ENCODE results near the gene CILP2.

The CILP2 gene

DNA sequence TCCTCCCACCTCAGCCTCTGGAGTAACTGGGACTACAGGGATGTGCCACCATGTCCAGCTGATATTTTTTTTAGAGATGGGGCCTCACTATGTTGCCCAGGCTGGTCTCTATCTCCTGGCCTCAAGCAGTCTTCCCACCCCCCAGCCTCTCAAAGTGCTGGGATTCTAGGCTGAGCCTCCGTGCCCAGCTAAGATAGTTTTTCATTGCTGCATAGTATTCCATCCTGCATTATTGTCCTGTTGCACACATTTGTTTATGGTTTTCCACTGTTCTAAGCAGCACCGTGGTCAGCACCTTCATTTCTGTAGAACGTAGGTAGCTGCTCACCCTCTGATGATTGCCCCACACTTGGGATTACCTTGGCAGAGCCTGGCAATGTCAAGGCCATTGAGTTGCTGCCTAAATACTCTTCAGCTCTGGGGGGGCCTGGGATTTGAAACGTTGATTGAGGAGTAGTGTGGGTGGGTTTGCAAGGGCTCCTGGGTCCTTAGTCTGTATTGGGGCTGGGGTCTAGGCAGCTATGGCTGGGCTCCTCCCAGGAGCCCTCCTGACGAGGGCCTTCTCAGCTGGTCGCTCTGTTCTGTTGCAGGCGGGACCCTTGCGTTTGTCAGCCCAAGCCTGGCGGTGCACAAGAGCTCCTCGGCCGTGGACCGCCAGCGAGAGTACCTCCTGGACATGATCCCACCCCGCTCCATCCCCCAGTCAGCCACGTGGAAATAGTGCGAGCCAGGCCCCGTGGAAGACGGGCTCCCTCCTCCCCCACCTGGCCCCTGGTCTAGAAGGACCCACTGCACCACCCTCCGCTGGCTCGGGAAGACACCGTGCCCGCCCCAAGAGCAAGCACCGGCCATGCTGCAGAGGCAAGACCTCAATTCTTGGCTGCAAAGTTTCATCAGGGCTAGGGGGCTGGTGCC is 33.1 kb upstream of the CILP2 start:
- DNase-seq (ENCODE audit: low spot score), result no peak

- DNase-seq (ENCODE audit: low spot score), result no peak
Measured at GRCh38 chr19:19505669-19506326, 32.3 kb upstream of the CILP2 start.

GRCh38 chr19:19506592-19506991 is 31.5 kb upstream of the CILP2 start:
- DNase-seq (ENCODE audit: low spot score), result no peak

DNA sequence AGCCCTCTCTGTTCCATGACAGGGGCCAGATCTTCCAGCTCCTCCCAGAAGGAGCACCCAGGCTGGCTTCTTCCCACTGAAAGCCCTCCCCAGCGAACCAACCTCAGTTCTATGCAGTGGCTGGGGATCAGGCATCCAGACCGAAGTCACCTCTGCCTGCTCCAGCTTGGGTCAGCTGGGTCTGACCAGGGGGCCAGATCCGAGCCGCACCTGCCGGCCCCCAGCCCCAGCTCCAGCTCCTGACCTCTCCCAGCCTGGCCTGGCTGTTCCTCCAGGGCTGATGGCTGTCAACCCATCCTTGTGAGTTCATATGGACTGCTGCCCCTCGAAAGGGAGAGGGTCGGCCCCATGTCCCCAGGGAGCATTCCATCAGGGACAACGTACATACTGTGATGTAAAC is 30.7 kb upstream of the CILP2 start:
- no peak for DNase-seq (ENCODE audit: low spot score)

DNA sequence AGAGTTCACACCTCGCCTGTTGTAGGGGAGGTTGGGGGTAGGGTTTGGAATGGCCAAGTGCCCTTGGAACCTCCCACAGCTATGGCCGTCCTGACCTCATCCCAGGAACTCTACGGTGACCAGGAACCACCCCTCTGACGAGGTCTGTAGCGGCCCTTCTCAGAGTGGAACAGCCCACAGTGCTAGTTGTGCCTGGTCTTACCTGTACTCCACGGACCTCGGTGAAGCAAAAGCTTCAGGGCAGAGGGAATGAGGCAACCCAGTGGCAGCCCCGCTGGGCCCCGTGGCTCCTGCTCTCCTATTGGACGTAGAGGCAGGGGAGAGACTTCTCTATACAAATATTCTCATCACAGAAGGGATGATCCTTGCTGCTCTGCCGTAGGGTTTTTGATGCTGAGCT is 29.8 kb upstream of the CILP2 start:
- DNase-seq (ENCODE audit: low spot score), result no peak

DNA sequence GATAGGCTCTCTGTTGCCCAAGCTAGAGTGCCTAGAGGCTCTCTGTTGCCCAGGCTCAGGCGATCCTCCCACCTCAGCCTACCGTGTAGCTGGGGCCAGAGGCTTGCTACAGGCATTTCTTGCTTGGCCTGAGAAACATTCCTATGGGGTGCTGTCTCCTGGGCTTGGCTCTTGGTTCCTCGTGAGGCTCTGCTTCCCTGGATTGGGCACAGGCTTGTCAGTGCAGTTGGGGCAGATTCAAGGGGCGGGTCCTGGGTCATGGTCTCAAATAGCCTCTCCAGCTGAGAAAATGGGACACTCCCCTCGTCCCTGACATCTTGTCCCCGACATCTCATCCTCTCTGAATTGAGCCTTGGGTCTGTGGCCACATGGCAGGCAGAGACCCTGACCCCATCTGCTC is 27.6 kb upstream of the CILP2 start:
- no peak for DNase-seq (ENCODE audit: low spot score)

- DNase-seq (ENCODE audit: low spot score), result no peak
Measured at GRCh38 chr19:19513682-19514081, 24.4 kb upstream of the CILP2 start.

DNA sequence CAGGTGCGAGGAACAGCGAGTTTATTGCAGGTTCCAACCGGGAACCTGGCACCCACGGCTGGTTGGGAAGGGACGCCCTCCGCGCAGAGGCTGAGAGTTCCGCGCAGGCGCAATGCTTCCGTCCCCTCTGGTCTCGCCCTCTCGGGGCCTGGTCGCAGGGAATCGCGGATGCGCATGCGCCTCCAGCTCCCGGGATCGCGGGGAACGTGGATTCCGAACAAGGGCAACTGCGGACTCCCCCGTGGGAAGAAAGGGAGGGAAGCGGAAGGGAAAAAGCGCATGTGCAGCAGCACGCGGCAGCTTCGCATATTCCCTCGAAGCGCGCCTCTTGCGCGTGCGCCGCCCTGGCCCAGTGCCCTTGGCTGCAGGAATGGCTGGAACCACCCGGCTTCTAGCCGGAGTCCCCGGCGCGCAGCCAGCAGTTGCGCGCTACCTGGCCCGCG is 23.8 kb upstream of the CILP2 start:
- DNase-seq (ENCODE audit: low spot score), result no peak

GRCh38 chr19:19514881-19515641 is 23.0 kb upstream of the CILP2 start, which contains the start of gene TSSK6:
TSS of gene TSSK6 (minus strand) at chr19:19515548. CDS start at chr19:19515427, 121 bp downstream.
- DNase-seq (ENCODE audit: low spot score), result no peak

DNA sequence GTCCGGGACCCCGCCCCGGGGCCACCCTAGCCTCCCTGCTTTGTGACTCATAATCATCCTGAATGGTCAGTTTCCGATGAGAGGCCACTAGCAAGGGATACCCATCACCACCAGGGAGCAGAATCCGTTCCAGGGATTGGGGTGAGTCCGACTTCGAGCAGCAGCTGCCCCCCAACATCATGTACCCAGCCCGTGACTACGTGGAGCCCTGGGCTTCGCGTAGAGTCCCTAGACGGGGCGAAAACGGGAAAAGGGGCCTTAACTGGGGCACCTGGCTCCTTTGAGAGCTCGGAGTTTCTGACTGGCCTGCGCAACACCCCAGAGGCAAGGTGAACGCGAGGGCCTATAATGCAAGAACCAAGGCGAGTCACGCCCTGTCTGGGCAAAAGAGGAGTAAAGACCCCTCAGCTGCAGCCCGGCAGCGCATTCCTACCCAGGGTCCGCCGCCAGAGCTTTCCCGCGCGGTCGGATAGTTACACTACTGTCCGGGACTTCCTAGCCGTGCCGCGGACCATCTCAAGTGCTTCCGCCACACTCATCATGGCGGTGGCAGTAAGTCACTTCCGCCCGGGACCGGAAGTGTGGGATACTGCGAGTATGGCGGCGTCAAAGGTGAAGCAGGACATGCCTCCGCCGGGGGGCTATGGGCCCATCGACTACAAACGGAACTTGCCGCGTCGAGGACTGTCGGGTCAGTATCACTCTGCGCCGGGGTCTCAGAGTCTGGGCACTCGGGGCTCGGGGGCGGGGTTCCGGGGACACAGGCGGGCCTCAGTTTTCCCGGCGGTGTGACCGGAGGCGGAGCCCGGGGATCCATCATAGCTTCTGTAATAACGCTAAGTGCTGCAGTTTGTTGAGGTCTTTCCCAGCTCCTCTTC is 22.2 kb upstream of the CILP2 start, which contains the start of gene NDUFA13:
NDUFA13 (plus strand) TSS at position 584 of the 878 bp plus-strand sequence; CDS start at position 598, 14 bp downstream.
- peak; percentile 86 for DNase-seq (ENCODE audit: low spot score)

DNA sequence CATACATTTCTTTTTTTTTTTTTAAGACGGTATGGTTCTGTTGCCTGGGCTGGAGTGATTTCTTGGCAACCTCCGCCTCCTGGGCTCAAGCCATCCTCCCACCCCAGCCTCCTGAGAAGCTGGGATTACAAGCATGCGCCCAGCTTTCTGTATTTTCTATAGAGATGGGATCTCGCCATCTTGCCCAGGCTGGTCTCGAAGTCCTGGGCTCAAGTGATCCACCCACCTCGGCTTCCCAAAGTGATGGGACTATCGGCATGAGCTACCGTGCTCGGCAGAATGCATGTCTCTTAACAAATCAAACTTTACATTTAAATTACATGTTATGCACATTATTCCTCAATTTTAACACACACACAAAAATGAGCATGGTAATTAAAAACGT is 20.8 kb upstream of the CILP2 start:
- no peak for DNase-seq (ENCODE audit: low spot score)

- DNase-seq (ENCODE audit: low spot score), result no peak
Measured at GRCh38 chr19:19520989-19521388, 17.1 kb upstream of the CILP2 start.

DNA sequence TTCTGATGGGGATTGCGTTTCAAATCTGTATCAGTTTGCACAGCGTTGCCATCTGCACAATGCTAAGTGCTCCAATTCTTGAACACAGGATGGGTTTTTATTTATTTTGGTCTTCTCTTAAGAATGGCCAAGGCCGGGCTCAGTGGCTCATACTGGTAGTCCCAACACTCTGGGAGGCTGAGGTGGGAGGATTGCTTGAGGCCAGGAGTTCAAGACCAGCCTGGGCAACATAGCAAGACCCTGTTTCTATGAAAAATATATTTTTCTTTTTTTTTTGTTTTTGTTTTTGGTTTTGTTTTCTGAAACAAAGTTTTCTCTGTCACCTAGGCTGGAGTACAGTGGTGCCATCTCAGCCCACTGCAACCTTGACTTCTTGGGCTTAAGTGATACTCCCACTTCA is 14.9 kb upstream of the CILP2 start:
- DNase-seq (ENCODE audit: low spot score), result no peak

DNA sequence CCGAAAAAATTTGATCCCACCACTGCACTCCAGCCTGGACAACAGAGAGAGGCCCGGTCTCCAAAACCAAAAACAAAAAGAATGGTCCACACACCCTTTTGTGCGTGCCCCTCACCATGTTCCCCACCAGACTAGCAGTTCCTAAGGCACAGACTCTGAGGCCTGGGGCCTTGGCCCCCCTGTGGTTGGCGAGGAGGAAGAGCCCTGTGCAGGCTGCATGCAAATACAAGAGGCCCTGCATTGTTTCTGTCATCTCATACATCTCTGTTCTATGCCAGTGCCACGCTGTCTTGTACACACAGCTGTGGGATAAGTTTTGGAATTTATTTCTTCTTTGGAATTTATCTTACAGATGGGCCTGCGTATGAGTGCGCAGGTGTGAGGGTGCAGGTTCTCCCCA is 14.0 kb upstream of the CILP2 start:
- no peak for DNase-seq (ENCODE audit: low spot score)

GRCh38 chr19:19525611-19526380 is 12.3 kb upstream of the CILP2 start:
- DNase-seq (ENCODE audit: low spot score), result no peak

GRCh38 chr19:19526581-19527370 is 11.3 kb upstream of the CILP2 start:
- no peak for DNase-seq (ENCODE audit: low spot score)

- no peak for DNase-seq (ENCODE audit: low spot score)
Measured at GRCh38 chr19:19527371-19527656, 10.8 kb upstream of the CILP2 start.

- no peak for DNase-seq (ENCODE audit: low spot score)
Measured at GRCh38 chr19:19527674-19528625, 10.1 kb upstream of the CILP2 start.

Data from SW480 (cell line).